ENCODE data around the gene UNC79. TPM values are rescaled to one million over a fixed set of nuclear protein-coding genes. Genes with fewer than 3 reads are reported as not detected.

UNC79 gene
- total RNA-seq, 2 donors from 2014 or later = 0.05 to 0.09 TPM

DNA sequence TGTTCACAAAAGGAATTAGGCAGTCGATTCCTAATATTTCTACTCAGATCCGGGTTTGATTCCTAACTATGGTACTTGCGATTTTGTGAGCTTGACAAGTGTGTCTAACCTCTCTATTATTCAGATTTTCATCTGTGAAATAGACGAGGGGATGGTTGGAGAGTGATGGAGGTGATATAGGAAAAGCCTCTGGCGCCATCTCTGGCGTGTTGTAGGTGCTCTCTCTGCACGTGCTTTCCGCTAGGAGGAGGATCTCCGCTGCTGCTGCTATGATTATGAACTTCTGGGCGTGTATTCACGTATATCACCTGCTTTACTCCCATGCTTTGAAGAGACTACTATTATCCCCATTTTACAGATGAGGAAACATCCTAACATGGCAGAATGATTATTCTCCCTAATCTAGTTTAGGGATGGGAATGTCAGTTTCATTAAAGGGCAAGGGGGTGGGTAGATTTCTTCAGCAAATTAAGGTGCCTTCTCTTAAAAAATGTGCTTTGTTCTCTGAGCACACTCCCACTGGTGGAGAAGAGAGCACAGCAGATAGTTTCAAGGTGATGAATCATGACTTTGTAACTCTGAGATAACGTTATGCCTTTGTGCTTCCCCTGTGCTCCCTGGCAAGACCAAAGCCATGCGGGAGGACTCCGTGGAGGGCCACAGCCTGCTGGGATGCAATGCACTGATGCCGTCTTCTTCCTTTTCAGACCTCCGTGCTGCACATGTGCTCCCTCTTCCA lies 260.5 kb downstream of the UNC79 start:
- DNase-seq = no peak
- no peak overlapping the region for H3K4me3 Mint-ChIP-seq

DNA sequence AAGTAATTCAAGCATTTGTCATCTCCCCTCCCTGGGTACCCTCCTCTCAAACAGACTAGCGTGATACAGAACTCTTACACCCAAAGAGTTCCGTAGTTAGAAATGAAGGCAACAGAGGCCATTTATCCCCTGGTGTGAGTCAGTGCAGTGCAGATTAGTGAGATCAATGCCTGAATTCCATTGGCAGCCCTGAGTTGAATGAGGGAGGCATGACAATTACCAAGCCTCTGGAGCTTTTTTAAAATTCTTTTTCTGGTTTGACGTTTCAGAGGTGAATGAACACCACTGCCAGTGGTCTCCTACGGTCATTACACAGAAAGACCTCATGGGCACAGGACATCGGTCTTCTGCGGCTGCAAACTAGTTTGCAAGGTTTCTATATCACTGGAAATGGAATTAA lies 263.2 kb downstream of the UNC79 start:
- Mint-ChIP-seq H3K4me3 (no peak overlapping the region), H3K27ac (no peak overlapping the region), H3K36me3 (ENCODE audit: insufficient read depth in 2 of 2) (no peaks in the 10 kb centered on the region), H3K4me1 (ENCODE audit: low read depth) (no peaks in the 10 kb centered on the region), H3K9me3 (peaks cover 2% of the 10 kb centered on the region in 2 donors), H3K27me3 (ENCODE audit: low read depth) (peaks cover 18% of the 10 kb centered on the region)
- no peak for DNase-seq
- no peak for ATAC-seq (replicated peaks in 1 of 2)

More for the DNA sequence above, 260.5 kb downstream of the UNC79 start:
- Mint-ChIP-seq H3K36me3 (ENCODE audit: insufficient read depth in 2 of 2) (no peaks in the 10 kb centered on the region), H3K9me3 (no peaks in the 10 kb centered on the region), H3K27me3 (ENCODE audit: low read depth) (peaks cover 33% of the 10 kb centered on the region), H3K27ac (no peak overlapping the region), H3K4me1 (ENCODE audit: low read depth) (no peaks in the 10 kb centered on the region)
- no peak for ATAC-seq (replicated peaks in 1 of 2)

DNA sequence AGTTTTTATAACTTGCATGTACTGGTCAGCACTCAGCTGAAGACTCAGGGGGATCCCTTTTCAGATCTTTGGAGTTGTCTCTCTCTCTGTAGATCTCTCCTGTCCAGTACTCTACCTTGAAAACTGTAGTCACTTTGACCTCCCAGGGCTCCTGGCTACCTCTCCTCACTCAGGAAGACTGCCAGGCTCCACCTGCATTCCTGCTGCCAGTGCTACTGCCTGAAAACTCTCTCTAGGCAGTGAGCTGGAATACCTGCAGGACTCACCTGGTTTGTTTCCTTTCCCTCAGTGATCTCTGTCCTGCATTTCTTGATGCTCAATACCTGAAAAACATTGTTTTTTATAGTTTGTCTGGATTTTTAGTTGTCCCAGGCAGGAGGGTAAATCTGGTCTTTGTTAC lies 270.2 kb downstream of the UNC79 start:
- no peaks in the 10 kb centered on the region for H3K4me1 Mint-ChIP-seq (ENCODE audit: low read depth)

DNA sequence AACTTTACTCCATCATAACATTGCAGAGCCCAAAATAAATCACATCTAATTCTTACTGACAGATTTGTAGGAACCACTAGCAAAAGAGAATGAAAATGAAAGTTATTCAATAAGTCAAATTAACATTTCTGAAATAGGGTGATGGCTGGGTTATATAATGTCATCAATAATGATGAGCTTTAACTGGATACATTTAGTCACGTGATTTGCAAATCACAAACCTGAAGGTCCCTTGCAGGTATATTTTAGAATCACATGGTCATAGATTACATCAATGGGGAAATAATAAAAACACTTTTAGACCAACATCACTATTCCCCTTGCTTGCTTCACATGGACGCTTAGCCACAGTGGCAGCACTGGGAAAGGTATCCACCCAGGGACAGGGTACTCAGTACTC lies 270.8 kb downstream of the UNC79 start:
- ATAC-seq (replicated peaks in 1 of 2) = no peak
- H3K9me3 Mint-ChIP-seq = peaks cover 6% of the 10 kb centered on the region in 2 donors

More for the DNA sequence above, 270.2 kb downstream of the UNC79 start:
- H3K27me3 Mint-ChIP-seq (ENCODE audit: low read depth) = peaks cover 20% of the 10 kb centered on the region
- no peak overlapping the region for H3K27ac Mint-ChIP-seq
- no peak for ATAC-seq (replicated peaks in 1 of 2)
- no peak for DNase-seq
- H3K9me3 Mint-ChIP-seq = peaks cover 6% of the 10 kb centered on the region in 2 donors
- no peak overlapping the region for H3K4me3 Mint-ChIP-seq
- peaks cover 0 to 2% of the 10 kb centered on the region in 2 donors for H3K36me3 Mint-ChIP-seq (ENCODE audit: insufficient read depth in 2 of 2)

GRCh38 chr14:93702946-93703345 lies 272.2 kb downstream of the UNC79 start:
- ATAC-seq (replicated peaks in 1 of 2) (no peak), DNase-seq (no peak)
- H3K4me3 Mint-ChIP-seq = no peak overlapping the region
- H3K4me1 Mint-ChIP-seq (ENCODE audit: low read depth) = no peaks in the 10 kb centered on the region
- peaks cover 20% of the 10 kb centered on the region for H3K27me3 Mint-ChIP-seq (ENCODE audit: low read depth)
- H3K9me3 Mint-ChIP-seq = peaks cover 6% of the 10 kb centered on the region in 2 donors
- no peak overlapping the region for H3K27ac Mint-ChIP-seq
- peaks cover 0 to 2% of the 10 kb centered on the region in 2 donors for H3K36me3 Mint-ChIP-seq (ENCODE audit: insufficient read depth in 2 of 2)

More for the DNA sequence above, 270.8 kb downstream of the UNC79 start:
- peaks cover 20% of the 10 kb centered on the region for H3K27me3 Mint-ChIP-seq (ENCODE audit: low read depth)
- H3K4me1 Mint-ChIP-seq (ENCODE audit: low read depth) = no peaks in the 10 kb centered on the region
- no peak overlapping the region for H3K4me3 Mint-ChIP-seq
- peaks cover 0 to 2% of the 10 kb centered on the region in 2 donors for H3K36me3 Mint-ChIP-seq (ENCODE audit: insufficient read depth in 2 of 2)
- no peak for DNase-seq
- H3K27ac Mint-ChIP-seq = no peak overlapping the region

- peaks cover 20% of the 10 kb centered on the region for H3K27me3 Mint-ChIP-seq (ENCODE audit: low read depth)
- ATAC-seq (replicated peaks in 1 of 2) (no peak), DNase-seq (no peak)
- no peaks in the 10 kb centered on the region for H3K4me1 Mint-ChIP-seq (ENCODE audit: low read depth)
- H3K36me3 Mint-ChIP-seq (ENCODE audit: insufficient read depth in 2 of 2) = peaks cover 0 to 2% of the 10 kb centered on the region in 2 donors
- peaks cover 4 to 5% of the 10 kb centered on the region in 2 donors for H3K9me3 Mint-ChIP-seq
- H3K27ac Mint-ChIP-seq = no peak overlapping the region
- H3K4me3 Mint-ChIP-seq = no peak overlapping the region
Observed at GRCh38 chr14:93703941-93704340, 273.2 kb downstream of the UNC79 start.

- no peak for ATAC-seq (replicated peaks in 1 of 2)
- Mint-ChIP-seq H3K4me1 (ENCODE audit: low read depth) (no peaks in the 10 kb centered on the region), H3K4me3 (no peak overlapping the region), H3K36me3 (ENCODE audit: insufficient read depth in 2 of 2) (no peaks in the 10 kb centered on the region), H3K27ac (no peak overlapping the region), H3K27me3 (ENCODE audit: low read depth) (peaks cover 20% of the 10 kb centered on the region), H3K9me3 (no peaks in the 10 kb centered on the region)
- DNase-seq = no peak
Observed at GRCh38 chr14:93705513-93706156, 274.9 kb downstream of the UNC79 start.

DNA sequence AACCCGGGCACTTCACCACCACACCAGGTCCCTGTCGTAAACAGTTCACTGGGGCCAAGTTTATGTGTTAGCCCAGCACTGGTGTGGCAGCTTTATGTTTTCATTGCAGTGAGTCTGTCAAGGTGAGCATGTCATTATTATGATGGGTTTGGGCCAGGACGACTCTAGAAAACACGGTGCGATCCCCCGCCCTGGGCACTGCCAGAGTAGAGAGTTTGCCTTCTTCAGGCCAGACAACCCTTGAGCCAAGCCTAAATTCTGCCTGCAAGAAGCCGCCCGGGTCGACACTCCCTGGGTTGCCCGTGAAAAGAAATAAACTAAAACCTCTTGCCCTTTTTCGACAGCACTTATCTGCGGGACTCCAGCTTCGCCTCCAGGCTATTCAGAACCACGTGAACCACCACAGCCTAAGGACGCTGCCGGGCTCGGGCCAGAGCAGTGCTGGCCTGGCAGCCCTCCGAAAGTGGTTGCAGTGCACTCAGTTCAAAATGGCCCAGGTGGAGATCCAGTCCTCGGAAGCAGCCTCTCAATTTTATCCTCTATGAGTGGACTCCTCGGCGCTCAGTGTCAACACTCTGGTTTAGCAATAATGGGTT lies 275.7 kb downstream of the UNC79 start:
- H3K36me3 Mint-ChIP-seq (ENCODE audit: insufficient read depth in 2 of 2) = no peaks in the 10 kb centered on the region
- H3K4me1 Mint-ChIP-seq (ENCODE audit: low read depth) = no peaks in the 10 kb centered on the region
- no peaks in the 10 kb centered on the region for H3K9me3 Mint-ChIP-seq
- DNase-seq = no peak
- peaks cover 15% of the 10 kb centered on the region for H3K27me3 Mint-ChIP-seq (ENCODE audit: low read depth)
- no peak for ATAC-seq (replicated peaks in 1 of 2)
- H3K27ac Mint-ChIP-seq = no peak overlapping the region
- H3K4me3 Mint-ChIP-seq = no peak overlapping the region

DNA sequence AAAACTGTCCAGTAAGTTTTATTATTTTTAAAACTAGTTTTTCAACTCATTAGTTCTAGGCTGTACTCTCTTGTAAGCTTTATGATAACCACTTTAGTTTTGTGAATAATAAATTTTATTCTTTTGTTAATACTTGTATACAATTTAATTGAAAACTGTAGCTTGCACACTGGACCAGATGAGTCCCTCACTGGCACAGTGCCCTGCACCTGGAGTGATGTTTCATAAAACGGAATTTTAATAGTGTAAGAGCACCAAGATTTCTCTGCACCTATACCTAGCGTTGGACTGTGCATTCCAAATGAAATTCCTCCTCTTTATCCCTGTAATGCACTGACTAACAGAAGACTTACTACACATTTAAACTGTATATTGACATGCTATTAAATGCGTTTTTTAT lies 276.7 kb downstream of the UNC79 start:
- Mint-ChIP-seq H3K27me3 (ENCODE audit: low read depth) (peaks cover 4% of the 10 kb centered on the region), H3K36me3 (ENCODE audit: insufficient read depth in 2 of 2) (no peaks in the 10 kb centered on the region), H3K27ac (no peak overlapping the region), H3K9me3 (no peaks in the 10 kb centered on the region), H3K4me3 (no peak overlapping the region), H3K4me1 (ENCODE audit: low read depth) (no peaks in the 10 kb centered on the region)
- DNase-seq (no peak), ATAC-seq (replicated peaks in 1 of 2) (no peak)

GRCh38 chr14:93708311-93708734 lies 277.6 kb downstream of the UNC79 start:
- no peak overlapping the region for H3K4me3 Mint-ChIP-seq
- no peaks in the 10 kb centered on the region for H3K9me3 Mint-ChIP-seq
- DNase-seq (no peak), ATAC-seq (replicated peaks in 1 of 2) (no peak)
- H3K27ac Mint-ChIP-seq = no peak overlapping the region
- no peaks in the 10 kb centered on the region for H3K36me3 Mint-ChIP-seq (ENCODE audit: insufficient read depth in 2 of 2)
- H3K27me3 Mint-ChIP-seq (ENCODE audit: low read depth) = no peaks in the 10 kb centered on the region
- H3K4me1 Mint-ChIP-seq (ENCODE audit: low read depth) = no peaks in the 10 kb centered on the region

- DNase-seq (no peak), ATAC-seq (replicated peaks in 1 of 2) (no peak)
- Mint-ChIP-seq H3K27me3 (ENCODE audit: low read depth) (no peaks in the 10 kb centered on the region), H3K4me3 (no peak overlapping the region), H3K36me3 (ENCODE audit: insufficient read depth in 2 of 2) (no peaks in the 10 kb centered on the region), H3K4me1 (ENCODE audit: low read depth) (no peaks in the 10 kb centered on the region), H3K27ac (no peak overlapping the region), H3K9me3 (no peaks in the 10 kb centered on the region)
Observed at GRCh38 chr14:93708800-93709199, 278.1 kb downstream of the UNC79 start.

DNA sequence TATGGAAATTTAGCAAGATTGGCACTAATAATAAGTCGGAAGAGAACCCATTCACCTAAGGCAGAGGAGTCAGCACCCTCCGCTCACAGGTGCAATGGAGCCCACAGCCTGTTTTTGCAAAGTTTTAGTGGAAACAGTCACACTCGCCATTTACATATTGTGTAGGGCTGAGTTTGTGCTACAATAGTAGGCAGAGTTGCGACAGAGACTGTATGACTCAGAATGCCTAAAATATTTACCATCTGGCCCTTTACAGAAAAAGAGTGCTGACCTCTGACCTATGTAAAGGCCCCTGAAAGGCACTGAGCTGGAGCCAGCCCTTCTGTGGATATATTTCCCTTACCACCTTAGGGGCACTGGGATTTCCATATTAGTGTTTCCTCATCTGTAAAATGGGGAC lies 278.5 kb downstream of the UNC79 start:
- DNase-seq (no peak), ATAC-seq (replicated peaks in 1 of 2) (no peak)
- no peaks in the 10 kb centered on the region for H3K36me3 Mint-ChIP-seq (ENCODE audit: insufficient read depth in 2 of 2)
- no peak overlapping the region for H3K27ac Mint-ChIP-seq
- no peak overlapping the region for H3K4me3 Mint-ChIP-seq
- H3K9me3 Mint-ChIP-seq = no peaks in the 10 kb centered on the region
- no peaks in the 10 kb centered on the region for H3K27me3 Mint-ChIP-seq (ENCODE audit: low read depth)
- H3K4me1 Mint-ChIP-seq (ENCODE audit: low read depth) = no peaks in the 10 kb centered on the region

- Mint-ChIP-seq H3K4me3 (no peak overlapping the region), H3K27ac (no peak overlapping the region), H3K27me3 (ENCODE audit: low read depth) (no peaks in the 10 kb centered on the region), H3K9me3 (no peaks in the 10 kb centered on the region), H3K36me3 (ENCODE audit: insufficient read depth in 2 of 2) (no peaks in the 10 kb centered on the region), H3K4me1 (ENCODE audit: low read depth) (no peaks in the 10 kb centered on the region)
- DNase-seq (no peak), ATAC-seq (replicated peaks in 1 of 2) (no peak)
Observed at GRCh38 chr14:93712079-93712837, 281.5 kb downstream of the UNC79 start.

Data from activated T-cell treated with anti-CD3 and anti-CD28 coated beads, Interleukin-2, amount 50 U/mL, for 72 hours (primary cell).